GOT3 (cell line): Measurements from ENCODE around the gene KLHL29.
"Not testable (repeated sequence)": the region's sequence is repeated elsewhere in the genome, so short reads cannot be mapped to it uniquely, and the experiment has no call there.

Experiments
- DNase-seq: peaks from one replicate; lab custom pipeline; 2025; ENCODE audit warnings: mixed read lengths; lab: John Stamatoyannopoulos, UW

Gene KLHL29

DNA sequence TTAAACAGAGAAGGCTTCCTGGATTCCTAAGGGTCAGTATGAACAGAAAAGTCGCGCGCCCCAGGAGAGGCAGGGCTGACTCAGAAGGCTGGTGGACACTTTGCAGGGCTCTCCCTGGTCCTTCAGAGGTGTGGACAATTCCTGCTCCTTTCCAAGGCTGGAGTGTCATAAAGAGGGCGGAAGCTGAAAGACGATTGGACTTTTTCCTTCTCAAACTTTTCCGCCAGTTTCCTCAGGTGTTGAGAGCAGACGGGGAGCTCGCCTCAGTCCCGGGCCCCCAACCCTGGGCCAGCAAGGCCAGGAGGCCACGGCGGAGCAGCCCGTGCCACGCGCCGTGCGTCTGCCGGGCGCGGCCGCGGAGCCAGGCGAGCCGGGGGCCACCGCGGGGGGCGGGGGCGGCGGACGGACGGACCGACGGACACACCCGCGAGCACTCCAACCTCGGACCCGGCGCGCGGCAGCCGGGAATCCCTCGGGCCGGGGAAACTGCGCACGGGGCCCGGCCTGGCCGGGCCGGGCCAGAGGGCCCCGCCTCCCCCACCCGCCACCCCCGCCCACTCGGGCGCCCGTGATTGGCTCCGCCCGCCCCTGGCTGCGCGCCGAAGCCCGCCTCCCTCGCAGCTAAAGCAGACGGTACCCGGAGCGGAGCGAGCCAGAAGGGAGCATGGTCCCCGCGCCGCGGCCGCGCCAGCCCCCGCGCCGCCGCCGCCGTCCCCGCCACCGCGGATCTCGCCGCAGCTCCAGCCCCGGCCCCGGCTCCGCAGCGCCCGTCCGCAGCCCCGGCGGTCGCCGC lies at the start of gene KLHL29:
Gene KLHL29, plus strand, starts transcription at position 629 of the 793 bp plus-strand sequence. CDS start 177,018 bp downstream, outside the sequence.
- DNase-seq = peak; percentile 28

DNA sequence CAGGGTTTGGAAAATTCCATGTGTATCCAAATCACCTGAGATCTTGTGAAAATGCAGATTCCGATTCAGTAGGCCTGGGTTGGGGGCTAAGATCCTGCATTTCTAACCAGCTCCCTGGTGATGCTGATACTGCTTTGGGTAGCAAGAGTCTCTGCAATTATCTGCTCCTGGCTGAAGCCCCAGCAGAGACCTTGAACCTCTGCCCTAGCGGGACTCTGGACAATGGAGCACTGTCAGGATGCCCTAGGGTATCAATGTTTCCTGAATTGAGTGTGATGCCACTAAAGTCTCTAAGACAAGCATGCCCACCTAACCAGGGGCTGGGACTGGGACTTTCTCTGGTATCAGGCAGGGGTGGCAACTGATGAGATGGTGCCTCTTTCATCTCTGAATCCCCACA lies 49.4 kb upstream of the KLHL29 start:
- no peak for DNase-seq

DNA sequence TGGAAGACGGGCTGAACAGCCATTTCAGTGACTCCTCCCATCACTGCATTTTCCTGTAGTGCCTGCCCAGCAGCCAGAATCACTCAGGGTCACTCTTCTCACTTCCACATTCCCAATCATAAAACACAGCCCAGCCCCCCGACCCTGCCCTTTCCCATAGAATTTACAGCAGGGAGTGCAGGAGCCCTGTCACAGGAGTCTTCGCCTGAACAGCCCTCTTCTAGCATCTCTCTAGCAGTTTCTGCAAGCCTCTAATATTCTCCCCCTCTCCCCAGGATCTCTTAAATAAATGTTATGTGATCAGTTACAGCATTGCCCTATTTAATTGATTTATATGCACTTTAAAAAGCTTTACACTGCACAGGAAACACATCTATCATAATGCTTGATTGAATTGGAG lies 42.9 kb upstream of the KLHL29 start:
- DNase-seq = no peak

DNA sequence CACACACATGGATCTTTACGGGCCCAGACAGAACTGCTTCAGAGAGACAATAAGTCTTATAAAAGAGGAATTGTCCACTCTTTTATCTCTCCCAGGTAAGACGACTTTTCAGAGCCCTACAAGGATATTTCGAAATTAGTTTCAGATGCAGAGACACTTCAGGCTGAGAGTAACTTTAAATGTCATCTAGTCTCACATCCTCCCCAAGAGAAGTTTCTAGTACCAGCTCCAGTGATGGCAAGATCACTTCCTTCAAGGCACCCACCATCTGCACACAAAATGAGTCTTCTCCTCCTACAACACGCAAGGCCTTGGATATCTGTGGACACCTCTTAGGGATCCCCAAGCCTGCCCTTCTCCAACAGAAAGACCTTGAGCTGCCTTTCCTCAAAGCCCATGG lies 39.0 kb upstream of the KLHL29 start:
- no peak for DNase-seq

DNA sequence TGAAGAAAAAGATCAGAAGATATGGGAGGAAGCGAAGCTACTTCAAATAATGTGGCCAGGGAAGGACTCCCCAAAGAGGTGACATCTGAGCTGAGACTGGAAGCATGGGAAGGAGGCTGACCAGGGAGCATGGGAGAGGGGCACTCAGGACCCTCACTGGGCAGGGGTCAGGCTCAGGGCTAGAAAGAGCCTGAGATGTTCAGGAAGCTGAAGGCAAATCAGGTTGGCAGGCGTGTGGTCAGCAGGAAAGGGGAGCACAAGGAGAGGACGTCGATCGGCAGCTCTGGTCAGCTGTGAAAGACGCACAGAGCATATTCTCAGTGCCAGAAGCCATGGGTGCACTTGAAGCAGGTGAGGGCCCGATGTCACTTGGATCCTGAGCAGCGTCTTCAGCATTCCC lies 38.2 kb upstream of the KLHL29 start:
- no peak for DNase-seq

DNA sequence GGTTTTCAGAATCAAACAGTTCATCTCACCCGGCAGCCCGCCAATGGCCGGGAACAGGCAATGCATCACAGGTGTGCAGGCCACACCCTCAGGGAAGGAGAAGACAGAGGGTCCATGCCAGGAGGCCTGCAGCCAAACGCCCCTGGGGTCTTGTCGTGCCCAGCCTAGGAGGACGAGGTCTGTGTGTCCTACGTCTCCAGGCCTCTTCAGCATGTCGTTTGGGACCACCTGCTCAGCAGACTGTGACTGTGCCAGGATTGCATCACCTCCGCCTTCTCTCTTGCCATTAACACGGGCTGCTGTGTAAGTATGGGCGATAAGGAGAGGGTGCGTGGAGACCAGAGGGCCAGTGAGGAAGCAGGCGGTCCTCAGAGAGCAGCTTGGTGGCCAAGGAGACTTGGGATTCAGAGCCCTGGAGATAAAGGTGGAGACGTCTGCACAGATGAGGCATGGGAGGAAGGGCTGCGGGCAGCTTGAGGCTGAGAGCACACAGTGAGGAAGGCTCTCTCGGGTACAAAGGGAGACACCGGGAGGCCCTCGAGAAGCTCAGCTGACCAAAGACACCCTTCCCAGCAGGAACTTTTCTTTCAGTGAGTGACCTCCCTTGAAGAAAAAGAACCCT lies 37.4 kb upstream of the KLHL29 start:
- DNase-seq = no peak

DNA sequence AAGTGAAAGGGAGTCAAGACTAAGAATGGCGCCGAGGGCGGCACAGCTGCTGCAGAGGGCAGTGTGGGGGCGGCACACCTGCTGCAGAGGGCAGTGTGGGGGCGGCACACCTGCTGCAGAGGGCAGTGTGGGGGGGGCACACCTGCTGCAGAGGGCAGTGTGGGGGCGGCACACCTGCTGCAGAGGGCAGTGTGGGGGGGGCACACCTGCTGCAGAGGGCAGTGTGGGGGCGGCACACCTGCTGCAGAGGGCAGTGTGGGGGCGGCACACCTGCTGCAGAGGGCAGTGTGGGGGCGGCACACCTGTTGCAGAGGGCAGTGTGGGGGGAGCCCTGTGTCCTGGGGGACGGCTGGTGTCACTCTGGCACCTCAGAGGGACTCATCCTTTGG lies 36.9 kb upstream of the KLHL29 start:
- not testable (repeated sequence) for DNase-seq

DNA sequence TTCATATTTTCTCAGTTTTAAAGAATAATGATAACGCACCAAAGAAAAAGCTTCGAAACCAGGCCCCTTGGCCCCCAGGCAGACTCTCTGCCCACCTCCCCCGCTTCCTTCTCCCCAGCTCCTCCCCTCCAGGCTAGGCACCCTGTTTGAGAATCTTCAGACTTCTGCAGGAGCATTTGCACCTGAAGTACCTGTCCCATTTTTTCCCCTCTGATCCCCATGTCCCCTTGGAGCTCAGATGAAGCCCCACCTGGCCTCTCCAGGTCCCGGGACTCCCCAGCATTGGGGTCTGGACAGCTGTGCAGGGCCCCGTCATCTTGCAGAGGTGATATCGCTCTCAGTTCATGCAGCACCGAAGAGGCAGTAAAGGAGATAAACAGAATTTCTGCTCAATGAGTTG lies 35.5 kb upstream of the KLHL29 start:
- no peak for DNase-seq

DNA sequence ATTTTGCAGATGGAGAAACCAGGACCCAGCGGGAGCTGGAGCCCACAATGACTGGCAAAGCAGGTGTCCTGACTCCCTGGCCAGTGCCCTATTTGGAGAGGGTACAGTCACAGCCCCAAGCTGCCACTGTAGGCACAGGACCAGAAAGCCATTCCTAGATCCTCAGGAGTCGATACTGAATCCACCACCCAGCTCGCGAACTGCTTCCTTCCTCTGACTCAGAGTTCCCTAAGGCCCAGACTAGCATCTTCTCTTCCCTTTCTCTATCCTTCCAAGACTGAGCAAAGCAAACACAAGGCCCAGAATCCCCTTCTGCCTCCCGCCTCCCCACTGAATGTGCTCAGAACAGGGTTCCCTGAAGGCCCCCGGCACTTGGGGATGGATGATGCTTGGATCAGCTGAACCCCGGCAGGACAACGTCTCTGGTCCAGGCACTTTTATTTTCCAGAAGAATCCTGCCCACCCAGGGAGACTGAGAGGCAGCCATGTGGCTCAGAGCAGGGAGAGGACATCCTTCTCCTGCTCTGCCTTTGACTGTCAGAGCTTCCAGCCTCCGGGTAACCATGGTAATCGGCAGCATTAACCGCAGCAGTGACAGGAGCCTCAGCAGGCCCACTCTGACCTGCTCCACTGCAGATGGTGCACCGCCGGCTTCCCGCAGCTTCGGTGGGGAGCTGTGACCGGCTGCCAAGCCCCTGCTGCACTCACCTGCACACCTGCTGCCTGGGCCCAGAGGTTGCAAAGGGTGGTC lies 34.8 kb upstream of the KLHL29 start:
- no peak for DNase-seq

DNA sequence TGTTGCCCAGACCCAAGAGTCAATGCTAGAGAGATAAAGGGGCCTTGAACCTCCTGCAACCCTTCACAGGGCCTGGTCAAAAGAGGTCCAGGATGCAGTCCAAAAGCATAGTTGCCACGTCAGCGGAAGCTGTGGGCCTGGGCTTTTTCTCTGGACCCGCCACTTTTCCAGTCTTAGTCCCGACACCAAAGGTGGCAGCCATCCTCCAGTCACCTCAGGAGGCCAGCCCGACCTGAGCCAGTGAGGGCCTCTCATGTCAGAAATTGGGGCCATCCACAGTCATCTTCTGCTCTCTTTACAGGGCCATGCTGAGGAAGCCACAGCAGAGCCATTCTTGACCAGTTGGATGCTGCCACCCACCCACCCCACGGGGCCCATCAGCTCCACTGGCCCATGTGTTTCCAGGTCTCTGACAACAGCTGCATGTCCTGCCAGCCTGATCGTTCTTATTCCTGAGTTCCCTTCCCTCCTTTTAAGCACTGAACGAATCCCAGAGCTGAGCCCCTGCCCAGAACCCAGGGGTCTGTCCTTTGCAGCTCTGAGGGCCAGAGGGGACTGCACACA lies 34.1 kb upstream of the KLHL29 start:
- no peak for DNase-seq

DNA sequence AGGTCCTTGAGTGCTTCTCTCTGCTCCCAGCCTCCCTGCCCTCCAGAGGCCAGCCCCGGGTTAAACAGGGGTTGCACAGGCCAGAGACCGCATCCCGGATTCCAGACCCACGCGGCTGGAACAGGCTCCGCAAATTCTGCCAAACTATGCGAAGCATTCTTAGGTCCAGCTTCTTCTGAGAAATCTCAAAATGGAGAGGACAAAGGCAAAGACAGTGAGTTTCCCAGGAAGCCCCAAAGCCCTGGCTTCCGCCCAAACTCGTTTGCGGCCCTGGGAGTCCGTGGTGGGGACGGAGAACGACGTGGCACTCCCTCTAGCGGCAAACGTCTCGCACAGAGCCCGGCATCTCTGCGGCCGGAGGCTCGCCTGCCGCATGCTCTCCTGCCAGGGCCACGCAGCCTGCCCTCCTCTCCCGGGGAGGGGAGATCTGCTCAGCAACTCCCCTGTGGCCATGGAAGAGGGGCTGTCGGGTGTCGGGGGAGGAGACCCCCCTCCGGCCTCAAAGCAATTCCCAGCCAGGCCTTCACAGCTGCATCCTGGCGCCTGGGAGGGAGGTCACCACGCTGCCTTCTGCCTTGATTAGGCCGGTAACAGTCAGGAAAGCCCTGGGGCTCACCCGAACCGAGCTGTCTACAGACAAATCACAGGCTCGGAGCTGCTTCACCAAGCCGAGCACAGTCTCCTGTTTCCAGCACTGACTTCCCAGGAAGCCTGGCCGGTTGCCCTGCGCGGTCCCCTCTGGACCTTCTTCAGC lies 33.4 kb upstream of the KLHL29 start:
- DNase-seq = peak; percentile 18

DNA sequence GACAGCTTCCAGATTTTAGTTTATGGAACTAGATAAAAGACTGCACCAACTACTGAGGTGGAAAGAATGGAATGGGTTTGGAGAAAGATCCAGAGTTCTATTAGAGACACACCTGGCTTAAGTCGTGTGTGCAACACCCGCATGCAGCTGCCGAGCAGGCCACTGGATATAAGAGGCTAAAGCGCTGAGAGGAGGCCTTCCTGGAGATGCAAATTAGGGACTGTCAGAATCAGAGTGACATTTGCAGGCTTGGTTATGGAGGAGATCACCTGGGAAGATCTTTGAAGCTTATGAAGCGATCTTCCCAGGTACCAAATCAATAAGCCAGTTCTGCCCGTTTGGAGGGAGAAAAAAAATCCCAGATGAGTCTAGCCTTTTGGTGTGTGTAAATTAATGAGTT lies 30.4 kb upstream of the KLHL29 start:
- no peak for DNase-seq

DNA sequence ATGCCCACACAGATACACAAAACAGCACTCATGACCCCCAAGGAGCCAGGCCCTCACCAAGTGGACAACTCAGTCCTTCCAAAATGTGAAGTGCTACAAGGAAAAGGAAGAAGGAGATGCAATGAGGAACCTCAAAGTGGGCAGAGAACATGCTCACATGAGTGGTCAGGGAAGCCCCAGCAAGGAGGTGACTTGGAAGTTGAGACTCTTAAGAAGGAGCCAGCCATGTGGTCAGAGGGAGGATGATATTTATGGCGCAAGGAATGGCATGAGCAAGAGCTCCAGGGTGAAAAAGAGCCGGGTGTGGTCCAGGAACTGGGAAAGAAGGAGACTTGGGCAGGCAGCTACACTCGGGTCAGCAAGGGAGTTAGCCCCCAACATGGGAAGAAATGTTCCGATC lies 30.0 kb upstream of the KLHL29 start:
- no peak for DNase-seq

DNA sequence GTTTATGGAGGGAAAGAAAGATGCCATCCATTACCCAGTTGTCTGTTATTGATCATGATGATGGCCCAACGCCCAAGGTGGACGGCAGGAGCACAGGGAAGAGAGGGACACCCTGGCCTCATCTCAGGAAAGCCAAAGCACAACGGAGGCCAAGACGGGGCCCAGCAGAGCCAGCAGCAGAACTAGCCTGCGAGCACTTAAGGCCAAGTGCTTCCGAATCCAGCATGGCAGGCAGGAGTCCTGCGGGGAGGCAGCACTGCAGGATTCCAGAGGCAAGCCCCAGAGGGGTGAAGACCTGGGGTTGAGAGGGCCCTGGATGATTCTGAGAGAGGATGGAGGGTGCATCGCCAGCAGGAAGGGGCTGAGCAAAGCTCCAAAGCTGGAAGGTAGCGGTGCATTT lies 28.3 kb upstream of the KLHL29 start:
- no peak for DNase-seq

DNA sequence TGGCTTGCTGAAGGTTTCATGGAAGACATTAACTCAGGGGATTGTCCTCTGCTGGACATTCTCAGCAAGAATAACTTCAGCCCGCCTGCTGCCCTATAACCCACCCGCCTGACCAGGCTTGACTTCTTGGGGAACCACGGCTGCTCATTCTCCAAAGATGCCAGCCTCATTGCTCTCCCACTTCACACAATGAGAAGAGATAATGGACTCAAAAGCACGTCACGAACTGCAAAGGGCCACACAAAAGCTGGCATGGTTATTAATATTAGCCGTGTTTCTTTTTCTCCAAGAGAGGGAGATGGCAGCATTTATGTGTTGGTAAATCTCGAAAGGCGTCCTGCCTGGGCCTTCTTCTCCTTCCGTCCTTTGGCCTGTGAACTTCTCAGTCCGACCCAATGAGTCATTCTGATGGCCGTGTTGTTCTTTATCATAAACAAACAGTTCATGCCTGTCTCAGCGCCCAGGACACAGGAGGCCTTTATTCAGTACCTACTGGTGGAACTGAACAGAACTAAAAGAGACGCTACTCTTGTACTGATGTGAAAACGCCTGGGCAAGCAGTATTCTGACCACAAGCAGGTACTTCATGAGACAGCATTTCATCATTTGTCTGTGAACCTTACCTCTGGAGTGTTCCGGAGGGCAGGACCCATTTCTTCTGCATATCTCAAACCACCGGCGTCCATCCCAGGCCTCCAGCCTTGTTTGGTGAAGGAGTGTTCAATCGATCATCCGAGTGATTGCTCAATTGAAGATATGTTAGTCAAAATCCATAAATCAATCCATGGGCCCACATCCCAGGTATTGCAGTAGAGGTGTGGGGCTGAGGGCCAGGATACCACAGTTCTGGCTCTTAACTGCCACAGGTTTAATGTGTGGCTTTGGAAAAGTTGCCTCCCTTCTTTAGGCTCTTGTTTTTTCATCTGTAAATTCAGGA lies 25.1 kb upstream of the KLHL29 start:
- no peak for DNase-seq

DNA sequence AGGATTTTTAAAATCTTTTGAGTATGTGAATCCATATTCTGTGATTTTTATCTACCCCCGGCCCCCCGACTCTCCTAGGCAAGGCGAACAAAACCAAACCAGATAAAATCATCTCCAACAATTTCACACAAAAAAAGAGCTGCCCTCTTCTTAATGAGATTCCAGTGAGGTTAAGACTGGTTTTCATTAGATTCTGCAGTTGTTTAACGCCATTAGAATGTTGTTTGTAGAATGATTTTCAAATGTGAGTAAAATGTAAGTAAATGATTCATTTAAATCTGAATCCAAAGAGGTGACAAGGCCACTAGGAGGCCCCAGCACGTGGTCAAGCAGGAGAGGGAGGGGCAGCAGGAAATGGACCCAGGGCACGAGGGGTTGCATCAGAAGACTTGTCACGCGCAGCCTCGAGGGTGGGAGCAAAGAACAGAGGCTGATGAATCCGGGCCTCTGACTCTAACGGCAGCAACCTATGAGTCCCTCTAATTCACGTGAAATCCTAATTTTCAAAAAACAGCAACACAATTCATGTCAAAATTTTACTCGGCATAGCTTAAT lies 24.3 kb upstream of the KLHL29 start:
- DNase-seq = no peak

DNA sequence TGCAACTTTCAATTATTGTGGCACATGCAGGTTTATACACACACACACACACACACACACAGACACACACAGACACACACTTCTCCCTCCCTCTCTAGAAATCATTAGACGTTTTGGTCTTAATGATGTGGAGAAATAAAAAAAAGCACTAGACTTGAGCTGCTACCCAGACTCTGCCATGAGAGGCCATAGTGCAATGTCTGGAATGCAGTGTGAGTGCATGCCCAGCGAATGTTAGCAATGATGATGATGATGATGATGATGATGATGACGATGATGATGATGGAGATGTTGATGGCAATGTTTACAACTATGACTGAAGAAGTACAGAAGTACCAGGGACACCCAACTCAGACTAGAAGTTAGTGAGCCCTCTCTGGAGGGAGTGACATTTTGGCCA lies 23.8 kb upstream of the KLHL29 start:
- DNase-seq = no peak

DNA sequence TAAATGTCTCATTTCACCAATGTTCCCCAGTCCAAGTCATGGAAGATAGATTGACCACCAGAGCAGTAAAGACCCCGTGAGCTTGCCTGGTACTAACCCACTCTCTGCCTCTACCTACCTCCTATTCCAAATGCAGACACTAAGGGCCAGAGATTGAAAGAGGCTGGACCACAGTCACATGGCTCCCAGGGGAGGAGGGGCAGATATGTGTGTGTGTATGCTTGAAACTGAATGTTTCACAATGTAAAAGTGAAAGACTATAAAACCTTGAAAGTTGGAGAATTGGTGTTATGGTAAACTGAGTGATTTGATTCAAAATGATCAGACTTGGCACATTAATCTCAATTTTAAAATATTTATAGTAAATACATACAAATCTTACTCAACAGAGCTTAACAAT lies 21.7 kb upstream of the KLHL29 start:
- no peak for DNase-seq

DNA sequence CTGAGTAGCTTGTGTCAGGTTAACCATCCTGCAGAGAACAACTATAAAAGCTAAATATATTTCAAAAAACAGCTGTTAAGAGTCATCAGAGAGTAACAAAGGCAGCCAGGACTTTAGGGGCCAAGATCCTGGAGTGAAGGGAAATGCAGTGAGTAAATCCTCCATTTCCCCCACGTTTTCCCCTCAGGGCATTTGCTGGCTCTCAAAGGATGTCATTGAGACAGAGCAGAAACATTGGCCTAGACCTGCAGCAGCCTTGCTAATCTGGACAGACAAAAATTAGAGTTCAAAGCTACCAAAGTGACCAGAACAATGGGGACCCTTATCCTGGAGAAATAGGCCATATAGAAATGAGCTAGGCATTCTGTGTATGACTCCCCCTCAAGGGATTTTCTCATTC lies 21.1 kb upstream of the KLHL29 start:
- no peak for DNase-seq

DNA sequence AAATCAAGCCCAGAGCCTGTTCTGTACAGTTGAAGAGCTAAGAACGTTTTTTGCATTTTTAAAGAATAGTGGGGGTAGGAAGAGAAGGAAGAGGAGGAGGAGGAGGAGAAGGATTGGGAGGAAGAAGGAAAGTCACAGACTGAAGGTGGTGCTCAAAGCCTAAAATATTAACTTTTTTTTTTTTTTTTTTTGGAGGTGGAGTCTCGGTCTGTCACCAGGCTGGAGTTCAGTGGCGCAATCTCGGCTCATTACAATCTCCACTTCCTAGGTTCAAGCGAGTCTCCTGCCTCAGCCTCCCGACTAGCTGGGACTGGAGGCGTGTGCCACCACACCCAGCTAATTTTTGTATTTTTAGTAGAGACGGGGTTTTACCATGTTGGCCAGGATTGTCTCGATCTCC lies 18.3 kb upstream of the KLHL29 start:
- no peak for DNase-seq

DNA sequence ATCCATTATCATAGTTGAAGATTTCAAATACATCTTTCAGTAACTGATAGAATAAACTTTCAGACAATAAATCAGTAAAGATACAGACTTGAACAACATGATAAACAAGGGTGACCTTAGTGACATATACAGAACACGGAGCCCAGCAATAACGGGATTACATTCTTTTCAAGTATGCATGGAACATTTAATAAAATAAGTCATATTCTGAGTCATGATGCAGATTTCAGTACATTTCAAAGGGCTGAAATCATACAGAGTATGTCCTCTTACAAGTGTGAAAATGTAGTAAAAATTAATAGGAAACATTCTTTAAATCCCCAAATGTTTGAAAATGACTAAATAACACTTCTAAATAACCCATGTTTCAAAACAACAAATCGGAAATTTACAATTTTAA lies 17.2 kb upstream of the KLHL29 start:
- DNase-seq = no peak
